Measurements from ENCODE around the gene CAB39.

CAB39 gene

GRCh38 chr2:230825354-230825753 lies 112.7 kb downstream of the CAB39 start:
- Histone ChIP-seq H4K20me1 (ENCODE audit: insufficient read depth, low read length) (no peaks in the 10 kb centered on the region), H3K36me3 (ENCODE audit: insufficient read depth, low read length) (peaks cover 12% of the 10 kb centered on the region; the same call in 1 of the 2 replicates), H3K4me1 (ENCODE audit: insufficient read depth, low read length) (peaks cover 7% of the 10 kb centered on the region), H2AFZ (ENCODE audit: low read depth, low read length) (no peak overlapping the region), H3K4me3 (ENCODE audit: low read depth in 1 of 2, low read length in 2 of 2) (no peak overlapping the region), H3K27ac (ENCODE audit: low read length) (no peak overlapping the region), H3K27me3 (ENCODE audit: insufficient read depth, low read length, poor library complexity) (no peaks in the 10 kb centered on the region), H3K9me3 (ENCODE audit: insufficient read depth, low read length, severe bottlenecking) (no peaks in the 10 kb centered on the region), H3K79me2 (ENCODE audit: insufficient read depth, low read length) (no peaks in the 10 kb centered on the region), H3K9ac (ENCODE audit: low read depth, low read length) (no peak overlapping the region), H3K4me2 (ENCODE audit: insufficient read depth, low read length) (no peak overlapping the region)
- ATAC-seq (ENCODE audit: insufficient read depth, low read depth) (no peak), DNase-seq (no peak)
- no peak for TF ChIP-seq CTCF (IDR thresholded peaks at IDR 0.05; ENCODE audit: borderline replicate concordance, extremely low read depth, low read length, poor library complexity, severe bottlenecking)
- no peak for TF ChIP-seq EZH2 (IDR thresholded peaks at IDR 0.05; ENCODE audit: borderline replicate concordance, low read depth, low read length, severe bottlenecking)

- Histone ChIP-seq H3K9ac (ENCODE audit: low read depth, low read length) (no peak overlapping the region), H3K4me2 (ENCODE audit: insufficient read depth, low read length) (no peak overlapping the region), H2AFZ (ENCODE audit: low read depth, low read length) (no peak overlapping the region), H3K36me3 (ENCODE audit: insufficient read depth, low read length) (no peaks in the 10 kb centered on the region), H3K79me2 (ENCODE audit: insufficient read depth, low read length) (no peaks in the 10 kb centered on the region), H3K27ac (ENCODE audit: low read length) (no peak overlapping the region), H4K20me1 (ENCODE audit: insufficient read depth, low read length) (no peaks in the 10 kb centered on the region), H3K9me3 (ENCODE audit: insufficient read depth, low read length, severe bottlenecking) (no peaks in the 10 kb centered on the region), H3K4me1 (ENCODE audit: insufficient read depth, low read length) (peaks cover 7% of the 10 kb centered on the region), H3K27me3 (ENCODE audit: insufficient read depth, low read length, poor library complexity) (peaks cover 3% of the 10 kb centered on the region), H3K4me3 (ENCODE audit: low read depth in 1 of 2, low read length in 2 of 2) (no peak overlapping the region)
- DNase-seq, result no peak
- TF ChIP-seq CTCF (IDR thresholded peaks at IDR 0.05; ENCODE audit: borderline replicate concordance, extremely low read depth, low read length, poor library complexity, severe bottlenecking), result no peak
- TF ChIP-seq EZH2 (IDR thresholded peaks at IDR 0.05; ENCODE audit: borderline replicate concordance, low read depth, low read length, severe bottlenecking), result no peak
- ATAC-seq (ENCODE audit: insufficient read depth, low read depth), result no peak
Measured at GRCh38 chr2:230827774-230828271, 115.2 kb downstream of the CAB39 start.

DNA sequence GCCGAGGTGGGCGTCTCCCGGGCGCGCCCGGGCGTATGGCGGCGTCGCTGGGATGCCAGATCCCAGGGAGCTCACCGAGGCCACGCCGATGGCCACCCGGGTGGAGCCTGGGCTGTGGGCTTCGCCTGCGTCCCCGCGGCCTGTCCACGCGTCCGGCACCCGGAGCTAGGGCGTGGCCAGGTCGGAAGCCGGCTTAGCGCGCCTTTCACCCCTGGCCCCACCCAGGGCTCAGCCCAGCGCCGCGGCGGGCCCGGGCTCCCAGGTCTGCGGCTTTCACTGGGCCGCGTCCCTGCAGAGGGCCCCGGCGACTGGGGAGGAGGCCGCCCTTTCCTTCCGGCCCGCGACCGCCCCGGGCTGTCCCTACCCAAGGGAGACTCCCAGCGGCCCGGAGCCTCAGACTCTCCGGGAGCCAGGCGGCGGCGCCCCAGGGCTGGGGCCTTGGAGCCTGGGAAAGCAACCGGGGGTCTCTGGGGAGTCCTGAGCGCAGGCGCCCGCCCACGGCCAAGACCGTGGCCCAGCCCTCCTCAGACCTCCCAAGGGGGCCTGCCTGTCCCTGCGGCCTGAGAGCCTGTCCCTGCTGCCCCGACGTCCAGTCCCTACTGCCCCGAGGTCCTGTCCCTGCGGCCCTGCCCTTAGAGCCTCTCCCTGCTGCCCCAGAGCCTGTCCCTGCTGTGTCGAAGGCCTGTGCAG lies 115.8 kb downstream of the CAB39 start:
- ATAC-seq (ENCODE audit: insufficient read depth, low read depth), result no peak
- Histone ChIP-seq H4K20me1 (ENCODE audit: insufficient read depth, low read length) (no peaks in the 10 kb centered on the region), H3K4me2 (ENCODE audit: insufficient read depth, low read length) (no peak overlapping the region), H3K4me3 (ENCODE audit: low read depth in 1 of 2, low read length in 2 of 2) (no peak overlapping the region), H3K27me3 (ENCODE audit: insufficient read depth, low read length, poor library complexity) (peaks cover 3% of the 10 kb centered on the region), H3K36me3 (ENCODE audit: insufficient read depth, low read length) (no peaks in the 10 kb centered on the region), H2AFZ (ENCODE audit: low read depth, low read length) (no peak overlapping the region), H3K9me3 (ENCODE audit: insufficient read depth, low read length, severe bottlenecking) (no peaks in the 10 kb centered on the region), H3K9ac (ENCODE audit: low read depth, low read length) (no peak overlapping the region), H3K4me1 (ENCODE audit: insufficient read depth, low read length) (peaks cover 7% of the 10 kb centered on the region), H3K27ac (ENCODE audit: low read length) (no peak overlapping the region), H3K79me2 (ENCODE audit: insufficient read depth, low read length) (no peaks in the 10 kb centered on the region)
- TF ChIP-seq EZH2 (IDR thresholded peaks at IDR 0.05; ENCODE audit: borderline replicate concordance, low read depth, low read length, severe bottlenecking), result no peak
- no peak for DNase-seq

- H3K4me1 ChIP-seq (ENCODE audit: insufficient read depth, low read length), result peaks cover 3% of the 10 kb centered on the region
- no peak for ATAC-seq (ENCODE audit: insufficient read depth, low read depth)
- no peak overlapping the region for H2AFZ ChIP-seq (ENCODE audit: low read depth, low read length)
- no peak overlapping the region for H3K4me3 ChIP-seq (ENCODE audit: low read depth in 1 of 2, low read length in 2 of 2)
- H3K4me2 ChIP-seq (ENCODE audit: insufficient read depth, low read length), result no peak overlapping the region
- no peaks in the 10 kb centered on the region for H3K79me2 ChIP-seq (ENCODE audit: insufficient read depth, low read length)
- no peak for DNase-seq
- H4K20me1 ChIP-seq (ENCODE audit: insufficient read depth, low read length), result no peaks in the 10 kb centered on the region
- no peak overlapping the region for H3K27ac ChIP-seq (ENCODE audit: low read length)
- TF ChIP-seq CTCF (IDR thresholded peaks at IDR 0.05; ENCODE audit: borderline replicate concordance, extremely low read depth, low read length, poor library complexity, severe bottlenecking) (no peak), EZH2 (IDR thresholded peaks at IDR 0.05; ENCODE audit: borderline replicate concordance, low read depth, low read length, severe bottlenecking) (no peak)
- no peak overlapping the region for H3K9ac ChIP-seq (ENCODE audit: low read depth, low read length)
- no peaks in the 10 kb centered on the region for H3K36me3 ChIP-seq (ENCODE audit: insufficient read depth, low read length)
- peaks cover 3% of the 10 kb centered on the region for H3K27me3 ChIP-seq (ENCODE audit: insufficient read depth, low read length, poor library complexity)
- H3K9me3 ChIP-seq (ENCODE audit: insufficient read depth, low read length, severe bottlenecking), result no peaks in the 10 kb centered on the region
Measured at GRCh38 chr2:230829293-230829692, 116.7 kb downstream of the CAB39 start.
